Measurements from ENCODE around the gene PEX5L.

Gene PEX5L

DNA sequence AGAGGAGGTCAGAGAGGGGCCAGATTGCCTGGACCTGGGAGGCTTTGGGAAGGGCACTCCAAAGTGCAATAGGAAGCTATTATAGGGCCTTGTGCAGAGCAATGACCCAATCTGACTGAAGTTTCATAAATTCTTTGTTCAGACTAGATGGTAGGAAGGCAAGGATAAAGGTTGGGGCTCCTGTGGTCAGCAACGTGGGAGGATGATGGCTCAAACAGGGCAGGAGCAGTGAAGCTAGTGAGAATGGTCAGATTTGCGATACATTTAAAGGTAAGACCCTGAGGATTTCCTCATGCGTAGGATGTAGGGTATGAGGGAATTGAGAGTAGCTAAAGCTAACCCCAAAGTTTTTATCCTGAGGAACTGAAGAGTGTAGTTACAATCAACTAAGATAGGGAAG is 244.9 kb downstream of the PEX5L start:
- TF ChIP-seq EGR1 (IDR thresholded peaks at IDR 0.05): no peak

- TF ChIP-seq CREB1 (IDR thresholded peaks at IDR 0.05; ENCODE audit: low read depth): no peak
- no peak for TF ChIP-seq REST (IDR thresholded peaks at IDR 0.05; ENCODE audit: low read depth)
- TF ChIP-seq TEAD4 (IDR thresholded peaks at IDR 0.05): no peak
- TF ChIP-seq EGR1 (IDR thresholded peaks at IDR 0.05): no peak
- TF ChIP-seq, protein P1, sequence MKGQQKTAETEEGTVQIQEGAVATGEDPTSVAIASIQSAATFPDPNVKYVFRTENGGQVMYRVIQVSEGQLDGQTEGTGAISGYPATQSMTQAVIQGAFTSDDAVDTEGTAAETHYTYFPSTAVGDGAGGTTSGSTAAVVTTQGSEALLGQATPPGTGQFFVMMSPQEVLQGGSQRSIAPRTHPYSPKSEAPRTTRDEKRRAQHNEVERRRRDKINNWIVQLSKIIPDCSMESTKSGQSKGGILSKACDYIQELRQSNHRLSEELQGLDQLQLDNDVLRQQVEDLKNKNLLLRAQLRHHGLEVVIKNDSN (IDR thresholded peaks at IDR 0.05): no peak
These were observed 247.7 kb downstream of the PEX5L start for GRCh38 chr3:179788996-179789395.

GRCh38 chr3:179775416-179776122 is 261.2 kb downstream of the PEX5L start:
- no peak for TF ChIP-seq NFIC (IDR thresholded peaks at IDR 0.05)
- TF ChIP-seq EGR1 (IDR thresholded peaks at IDR 0.05): no peak
- no peak for TF ChIP-seq TAF1 (IDR thresholded peaks at IDR 0.05; ENCODE audit: low read depth)
- TF ChIP-seq CREB1 (IDR thresholded peaks at IDR 0.05; ENCODE audit: low read depth): no peak
- TF ChIP-seq, protein P2, sequence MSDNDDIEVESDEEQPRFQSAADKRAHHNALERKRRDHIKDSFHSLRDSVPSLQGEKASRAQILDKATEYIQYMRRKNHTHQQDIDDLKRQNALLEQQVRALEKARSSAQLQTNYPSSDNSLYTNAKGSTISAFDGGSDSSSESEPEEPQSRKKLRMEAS (IDR thresholded peaks at IDR 0.05): no peak
- TF ChIP-seq TCF12 (IDR thresholded peaks at IDR 0.05; ENCODE audit: low read depth): no peak
- TF ChIP-seq ZBTB7A (IDR thresholded peaks at IDR 0.05; ENCODE audit: low read depth): no peak
- TF ChIP-seq TEAD4 (IDR thresholded peaks at IDR 0.05): no peak
- TF ChIP-seq, protein P1 (IDR thresholded peaks at IDR 0.05): no peak
- TF ChIP-seq RAD21 (IDR thresholded peaks at IDR 0.05; ENCODE audit: low read depth): no peak
- TF ChIP-seq YY1 (IDR thresholded peaks at IDR 0.05; ENCODE audit: low read depth): no peak
- no peak for TF ChIP-seq FOXM1 (IDR thresholded peaks at IDR 0.05; ENCODE audit: borderline replicate concordance, low read depth)
- TF ChIP-seq CEBPB (IDR thresholded peaks at IDR 0.05): no peak
- TF ChIP-seq EP300 (IDR thresholded peaks at IDR 0.05; ENCODE audit: borderline replicate concordance): no peak
- no peak for TF ChIP-seq REST (IDR thresholded peaks at IDR 0.05; ENCODE audit: low read depth)

DNA sequence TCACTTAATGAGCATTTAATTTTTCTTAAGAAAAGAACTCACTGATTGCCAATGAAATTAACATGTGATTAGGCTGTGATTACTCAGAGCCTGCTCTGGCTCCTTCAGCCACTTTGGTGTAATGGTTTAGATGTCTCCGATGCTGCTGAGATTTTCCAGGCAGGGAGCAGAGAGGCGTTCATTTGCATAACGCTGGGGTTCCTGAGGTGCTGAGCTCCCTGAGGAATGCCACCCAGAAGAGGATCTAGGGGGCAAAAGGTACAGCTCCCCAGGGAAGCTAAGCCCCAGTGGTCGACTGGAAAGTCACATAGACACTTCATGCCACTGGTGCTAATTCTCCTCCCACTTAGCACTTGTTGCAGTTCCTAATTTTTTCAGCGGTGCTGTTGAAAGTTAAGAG is 264.4 kb downstream of the PEX5L start:
- TF ChIP-seq TEAD4 (IDR thresholded peaks at IDR 0.05): no peak
- no peak for TF ChIP-seq TAF1 (IDR thresholded peaks at IDR 0.05; ENCODE audit: low read depth)
- TF ChIP-seq REST (IDR thresholded peaks at IDR 0.05; ENCODE audit: low read depth): no peak
- TF ChIP-seq, protein P2 (IDR thresholded peaks at IDR 0.05): no peak
- no peak for TF ChIP-seq EGR1 (IDR thresholded peaks at IDR 0.05)
- no peak for TF ChIP-seq YY1 (IDR thresholded peaks at IDR 0.05; ENCODE audit: low read depth)

DNA sequence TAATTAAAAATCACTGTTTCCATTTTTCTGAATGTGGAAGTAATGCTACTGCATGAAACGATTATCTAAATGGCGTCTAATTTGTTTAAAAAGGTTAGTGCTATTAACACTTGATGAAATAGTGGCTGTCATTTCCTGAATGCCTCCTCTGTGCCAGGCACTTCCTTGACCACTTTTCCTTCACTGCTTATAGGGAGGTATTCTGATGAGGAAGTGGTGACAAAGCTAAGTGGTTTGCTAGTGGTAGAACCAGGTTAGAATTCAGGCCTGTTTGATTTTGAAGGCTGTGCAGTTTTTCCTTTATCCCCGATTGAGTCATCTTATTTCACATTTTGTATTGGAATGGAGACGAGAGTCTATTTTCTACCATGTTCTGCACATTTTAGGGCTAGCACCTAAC is 264.9 kb downstream of the PEX5L start:
- TF ChIP-seq EP300 (IDR thresholded peaks at IDR 0.05; ENCODE audit: borderline replicate concordance) (no peak), YY1 (IDR thresholded peaks at IDR 0.05; ENCODE audit: low read depth) (no peak), TEAD4 (IDR thresholded peaks at IDR 0.05) (no peak), FOXM1 (IDR thresholded peaks at IDR 0.05; ENCODE audit: borderline replicate concordance, low read depth) (no peak), EGR1 (IDR thresholded peaks at IDR 0.05) (no peak), REST (IDR thresholded peaks at IDR 0.05; ENCODE audit: low read depth) (no peak), ZBTB7A (IDR thresholded peaks at IDR 0.05; ENCODE audit: low read depth) (no peak)
- TF ChIP-seq, protein P1 (IDR thresholded peaks at IDR 0.05): no peak
